ENCODE measurements around the gene LRRC49.
A peak's percentile ranks its signal among the peaks of the same experiment; 100 is the strongest.
"Not testable (repeated sequence)": the region's sequence is repeated elsewhere in the genome, so short reads cannot be mapped to it uniquely, and the experiment has no call there.

LRRC49 gene

DNA sequence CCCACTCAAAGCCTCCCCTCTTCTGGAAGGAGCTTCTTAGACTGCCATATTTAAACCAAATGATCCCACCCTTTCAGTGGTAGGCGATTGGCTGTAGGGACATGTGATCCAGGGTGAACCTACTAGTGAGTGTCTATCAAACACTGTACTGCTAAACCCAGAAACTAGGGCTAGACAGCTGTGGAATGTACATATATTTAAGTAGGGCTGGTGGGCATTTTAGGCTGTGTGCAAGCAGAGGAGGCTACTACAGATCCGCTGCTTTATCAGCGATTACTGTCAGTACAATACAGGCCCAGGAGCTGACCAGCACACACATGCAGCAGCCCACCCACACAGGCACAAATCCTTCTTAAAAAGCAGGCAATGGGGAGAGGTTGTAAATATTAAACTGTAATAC, 23.3 kb upstream of the LRRC49 start:
- no peak for DNase-seq

DNA sequence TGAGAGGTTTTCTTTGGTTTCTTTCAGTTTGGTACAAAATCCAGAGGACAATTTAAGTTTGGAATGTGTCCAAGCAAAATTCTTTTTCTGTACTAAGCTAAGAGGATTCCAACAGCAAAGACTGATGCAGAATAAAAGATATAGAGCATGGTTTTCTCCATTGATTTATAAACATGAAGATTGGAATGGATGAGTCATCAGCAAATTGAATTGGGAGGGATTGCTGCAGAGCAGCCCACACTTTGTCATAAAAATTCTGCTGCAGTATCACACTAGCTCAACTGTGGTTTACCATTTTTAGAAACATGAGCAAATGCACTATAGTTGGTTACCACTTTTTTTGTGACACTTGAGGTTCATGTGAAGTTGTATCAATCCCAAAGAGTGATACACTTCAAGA, 22.6 kb upstream of the LRRC49 start:
- no peak for DNase-seq

GRCh38 chr15:70871490-70871889, 21.1 kb upstream of the LRRC49 start:
- DNase-seq: not testable (repeated sequence)

DNA sequence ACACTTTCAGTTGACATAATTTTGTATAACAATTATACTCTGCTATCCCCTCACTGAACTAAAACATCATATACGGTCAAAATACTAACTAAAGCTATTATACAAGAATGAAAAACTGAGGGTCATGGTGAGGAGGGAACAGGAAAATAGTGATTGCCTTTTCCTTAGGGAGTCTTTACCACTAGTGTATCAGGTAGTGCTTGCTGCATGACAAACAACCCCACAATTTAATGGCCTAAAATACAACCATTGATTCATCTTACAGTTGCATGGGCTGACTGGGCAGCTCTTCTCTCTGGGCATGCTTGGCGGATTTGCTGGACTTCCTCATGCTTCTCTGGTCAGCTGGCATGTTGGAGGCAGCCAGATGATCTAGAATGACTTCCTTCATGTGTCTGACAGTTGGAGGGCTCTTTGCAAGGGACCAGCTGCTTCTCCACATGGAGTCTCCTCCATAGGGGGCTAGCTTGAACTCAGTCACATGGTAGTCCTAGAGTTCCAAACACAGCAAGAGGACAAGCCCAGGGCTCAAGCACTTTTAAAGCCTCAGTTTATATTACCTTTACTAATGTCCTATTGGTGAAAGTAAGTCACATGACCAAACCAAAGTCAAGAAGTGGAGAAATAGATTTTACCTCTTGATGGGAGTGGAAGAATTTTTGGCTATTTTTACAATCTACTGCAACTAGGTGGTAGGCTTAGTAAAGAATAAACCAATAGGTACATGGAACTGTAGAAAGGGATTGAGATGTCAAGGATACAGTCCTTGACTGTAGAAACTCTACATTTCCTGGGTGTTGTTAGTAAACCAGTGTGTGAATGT, 19.2 kb upstream of the LRRC49 start:
- no peak for DNase-seq

DNA sequence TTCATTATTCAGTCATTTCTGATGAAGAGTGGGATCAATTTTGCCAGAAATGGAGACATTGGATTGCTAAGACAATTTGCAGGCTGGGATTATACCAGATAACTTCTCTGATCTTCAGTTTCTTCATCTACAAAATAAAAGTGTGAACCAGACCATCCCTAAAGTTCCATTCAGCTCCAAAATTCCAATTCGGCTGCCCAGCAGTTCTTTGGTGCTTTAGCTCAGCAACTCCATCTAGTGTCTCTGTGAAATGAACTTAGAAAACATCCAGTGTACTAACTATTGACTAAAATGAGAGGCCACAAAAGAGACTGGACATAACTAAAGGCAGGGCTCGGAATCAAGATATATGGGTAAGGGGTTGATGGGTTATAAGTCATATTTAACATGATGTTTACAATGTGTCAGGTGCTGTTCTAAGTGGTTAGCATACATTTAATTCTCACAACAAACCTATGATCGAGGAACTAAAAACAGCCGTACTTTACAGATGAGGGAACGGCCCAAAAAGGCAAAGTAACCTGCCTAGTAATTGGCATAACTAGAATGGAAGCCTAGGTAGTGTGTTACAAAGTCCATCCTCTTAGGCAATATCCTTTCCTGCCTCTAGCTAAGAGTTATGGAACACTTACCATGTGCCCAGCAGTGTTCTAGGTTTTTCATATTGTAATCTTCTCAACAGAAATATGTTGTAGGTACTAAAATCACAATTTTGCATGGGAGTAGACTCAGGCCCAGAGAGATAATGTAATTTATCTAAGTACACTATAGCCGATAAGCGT, 17.4 kb upstream of the LRRC49 start:
- no peak for DNase-seq

- DNase-seq: no peak
These were observed 16.6 kb upstream of the LRRC49 start for GRCh38 chr15:70876011-70876410.

- DNase-seq: no peak
These were observed 15.9 kb upstream of the LRRC49 start for GRCh38 chr15:70876683-70877082.

DNA sequence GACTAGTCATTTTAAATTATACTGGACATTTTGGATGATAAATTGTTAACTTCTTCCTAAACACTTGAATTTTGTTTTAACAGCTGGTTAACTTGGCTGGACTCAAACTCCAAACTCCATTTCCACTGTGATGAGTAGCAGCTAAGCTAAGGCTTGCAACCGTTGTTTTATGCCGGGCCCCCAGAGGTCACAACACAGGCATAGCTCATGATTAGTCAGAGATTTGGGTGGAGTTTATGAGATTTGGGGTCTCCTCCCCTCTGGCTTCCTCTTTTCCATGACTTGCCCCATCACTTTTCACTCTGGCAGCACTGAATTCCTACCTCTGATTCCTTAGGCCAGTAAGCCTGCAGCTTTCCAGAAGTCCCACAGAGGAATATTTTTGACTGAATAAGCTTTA, 13.2 kb upstream of the LRRC49 start:
- DNase-seq: no peak

- DNase-seq: no peak
These were observed 11.8 kb upstream of the LRRC49 start for GRCh38 chr15:70880781-70881180.

DNA sequence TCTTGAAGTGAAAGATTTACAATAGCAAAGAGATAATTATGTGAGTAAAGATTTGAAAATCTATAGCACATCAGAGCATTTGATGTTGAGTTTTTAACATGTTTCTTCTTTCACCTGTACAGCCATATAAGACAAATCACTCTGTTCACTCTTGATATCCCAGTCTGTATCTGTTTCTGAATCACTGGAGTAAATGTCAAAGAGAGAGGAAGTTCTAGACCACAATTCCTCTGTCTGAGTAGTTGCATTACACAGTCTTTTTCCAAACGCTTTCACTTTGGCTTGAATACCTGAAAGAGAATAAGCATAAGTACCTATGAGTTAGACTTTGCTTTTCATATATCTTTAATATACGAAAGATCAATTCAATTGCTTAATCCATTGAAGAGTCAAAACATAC, 10.3 kb upstream of the LRRC49 start:
- DNase-seq: no peak

- peak; percentile 13 to 47 for DNase-seq
These were observed 410 bp downstream of the LRRC49 start for GRCh38 chr15:70892912-70893560.

DNA sequence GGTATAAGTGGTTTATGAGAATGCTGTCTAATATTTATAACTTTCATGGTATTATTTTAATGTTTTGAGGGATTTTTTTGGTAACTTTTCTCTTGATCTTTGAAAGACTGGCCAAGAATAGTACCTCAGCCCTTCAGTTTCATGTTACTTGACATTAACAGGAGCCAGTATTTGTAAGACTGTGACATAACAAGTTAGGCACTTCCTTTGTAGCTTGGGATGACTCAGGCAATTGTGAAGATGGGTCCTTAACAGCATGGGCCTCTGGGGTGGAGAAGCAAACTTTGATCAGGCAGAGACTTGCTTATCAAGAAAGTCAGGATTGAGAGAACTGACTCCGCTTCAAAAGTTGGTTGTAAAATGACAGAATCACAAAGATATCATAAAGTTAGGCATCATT, 9.5 kb downstream of the LRRC49 start:
- no peak for DNase-seq

GRCh38 chr15:70906842-70907241, 14.2 kb downstream of the LRRC49 start:
- no peak for DNase-seq

- no peak for DNase-seq
These were observed 15.3 kb downstream of the LRRC49 start for GRCh38 chr15:70907784-70908471.

DNA sequence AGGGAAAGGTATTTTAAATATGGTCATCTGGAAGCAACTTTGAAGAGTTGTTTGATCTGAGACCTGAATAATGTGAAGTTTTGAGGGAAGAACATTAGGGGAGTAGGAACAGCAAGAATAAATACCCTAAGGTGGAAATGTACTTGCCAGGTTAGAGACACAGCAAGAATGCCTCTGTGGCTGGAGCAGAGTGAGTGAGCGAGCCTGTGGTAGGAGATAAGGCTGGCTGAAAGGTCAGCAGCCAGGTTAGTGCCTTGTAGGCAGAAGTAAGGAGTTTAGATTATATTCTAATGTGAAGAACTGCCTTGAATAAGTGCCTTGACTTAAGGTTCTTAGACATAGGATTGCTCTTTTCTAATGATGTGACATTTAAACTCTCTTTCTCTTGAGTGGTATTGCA, 18.3 kb downstream of the LRRC49 start:
- DNase-seq: no peak

DNA sequence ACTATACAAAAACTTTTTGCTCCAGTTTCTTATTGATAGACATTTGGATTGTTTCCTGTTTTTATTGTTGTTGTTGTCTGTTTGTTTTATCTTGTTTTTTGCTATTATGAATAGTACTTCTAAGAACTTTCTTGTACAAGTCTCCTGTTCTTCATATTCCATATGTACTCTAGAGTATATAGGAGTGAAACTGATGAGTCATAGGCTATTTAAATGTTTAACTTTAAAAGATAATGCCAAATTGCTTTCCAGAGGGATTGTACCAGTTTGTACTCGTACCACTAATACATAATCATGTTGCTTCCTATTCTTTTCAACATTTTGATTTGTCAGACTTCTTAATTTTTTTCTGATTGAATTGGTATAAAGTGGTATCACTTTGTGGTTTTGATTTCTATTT, 19.6 kb downstream of the LRRC49 start:
- DNase-seq: no peak

DNA sequence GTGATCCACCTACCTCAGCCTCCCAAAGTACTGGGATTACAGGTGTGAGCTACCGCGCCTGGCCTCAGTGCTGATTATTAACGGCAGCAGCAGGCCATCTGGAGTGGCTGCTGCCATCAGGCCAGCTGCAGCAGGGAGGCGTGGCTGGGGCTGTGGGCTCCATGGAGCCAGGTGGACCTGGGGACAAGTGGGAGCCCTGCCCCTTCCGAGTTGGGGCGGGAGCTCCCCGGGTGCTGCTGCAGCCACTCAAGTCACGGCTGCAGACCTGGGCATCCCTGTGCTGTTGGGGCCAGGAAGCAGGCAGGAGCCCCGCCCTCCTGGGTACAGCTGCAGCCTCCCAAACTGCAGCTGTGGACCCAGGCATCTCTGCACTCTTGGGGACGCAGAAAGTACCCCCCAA, 23.9 kb downstream of the LRRC49 start:
- DNase-seq: no peak

DNA sequence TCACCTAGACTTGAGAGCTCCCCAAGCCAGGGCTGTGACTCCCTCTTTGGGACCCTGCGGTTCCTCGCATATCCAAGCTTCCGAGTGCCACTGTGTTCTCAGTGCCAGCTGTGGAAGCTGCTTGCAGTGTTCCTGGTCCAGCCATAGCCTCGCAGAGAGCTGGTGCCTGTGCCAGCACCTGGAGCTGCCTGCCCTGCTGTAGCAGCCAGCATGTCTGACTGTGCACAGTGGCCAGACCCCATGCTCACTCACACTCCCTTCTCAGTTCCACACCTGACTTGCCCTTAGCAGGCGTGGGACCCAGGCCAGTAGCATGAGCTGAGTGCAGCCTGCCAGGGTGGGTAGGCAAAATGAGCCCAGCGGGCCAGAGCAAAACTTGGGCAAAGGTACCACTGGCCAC, 25.3 kb downstream of the LRRC49 start:
- no peak for DNase-seq

DNA sequence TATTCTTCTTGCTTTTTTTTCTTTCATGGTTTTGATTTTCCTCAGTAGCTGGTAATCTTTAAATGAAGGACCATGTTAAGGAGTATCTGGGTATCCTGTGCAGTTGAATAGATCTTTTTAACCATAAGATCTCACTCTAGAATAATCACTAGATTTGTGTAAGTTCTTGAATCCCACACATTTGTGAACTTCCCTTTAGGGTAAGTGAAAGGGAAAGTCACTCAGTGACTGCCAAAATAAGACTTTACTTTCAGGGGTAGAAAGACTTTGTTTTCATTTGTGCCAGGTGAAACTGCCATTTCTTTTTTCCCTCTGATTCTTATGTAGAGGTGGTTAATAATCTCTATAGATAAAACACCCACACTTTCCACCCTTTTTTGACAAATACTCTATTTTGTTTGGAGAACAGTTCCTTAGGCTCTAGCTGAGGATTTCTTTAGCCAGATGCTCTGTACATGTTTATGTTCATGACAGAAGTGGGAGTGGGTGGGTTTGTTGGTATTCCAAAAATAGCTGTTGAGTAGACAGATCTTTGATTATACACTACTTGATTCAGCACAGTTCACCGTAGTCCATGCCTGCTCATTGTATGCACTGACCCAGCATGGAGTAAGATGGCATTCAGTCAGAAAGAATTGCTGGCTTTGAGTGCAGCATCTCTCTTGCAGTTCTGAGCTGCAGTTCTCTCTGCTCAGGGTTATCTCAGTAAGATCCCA, 28.5 kb downstream of the LRRC49 start:
- no peak for DNase-seq

DNA sequence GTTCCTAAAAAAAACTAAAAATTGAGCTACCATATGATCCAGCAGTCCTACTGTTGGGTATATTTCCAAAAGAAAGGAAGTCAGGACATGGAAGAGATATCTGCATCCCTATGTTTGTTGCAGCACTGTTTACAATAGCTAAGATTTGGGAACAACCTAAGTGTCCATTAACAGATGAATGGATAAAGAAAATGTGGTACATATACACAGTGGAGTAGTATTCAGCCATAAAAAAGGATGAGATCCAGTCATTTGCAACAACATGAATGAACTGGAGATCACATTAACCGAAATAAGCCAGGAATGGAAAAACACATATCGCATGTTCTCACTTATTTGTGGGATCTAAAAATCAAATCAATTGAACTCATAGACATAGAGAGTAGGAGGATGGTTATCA, 29.5 kb downstream of the LRRC49 start:
- no peak for DNase-seq

GRCh38 chr15:70923311-70924080, 30.9 kb downstream of the LRRC49 start:
- no peak for DNase-seq

- not testable (repeated sequence) for DNase-seq
These were observed 34.3 kb downstream of the LRRC49 start for GRCh38 chr15:70926914-70927313.
